Measurements from ENCODE around the gene TMEM18.

Gene TMEM18

GRCh38 chr2:633371-633770 lies 43.8 kb downstream of the TMEM18 start:
- DNase-seq, result no peak

- DNase-seq, result no peak
These were observed 44.7 kb downstream of the TMEM18 start for GRCh38 chr2:632471-632870.

GRCh38 chr2:631741-632140 lies 45.5 kb downstream of the TMEM18 start:
- no peak for DNase-seq

GRCh38 chr2:630451-631320 lies 46.5 kb downstream of the TMEM18 start:
- no peak for DNase-seq

GRCh38 chr2:629961-630360 lies 47.2 kb downstream of the TMEM18 start:
- no peak for DNase-seq

GRCh38 chr2:628651-629050 lies 48.6 kb downstream of the TMEM18 start:
- DNase-seq, result no peak

GRCh38 chr2:627926-628560 lies 49.2 kb downstream of the TMEM18 start:
- no peak for DNase-seq

- DNase-seq, result no peak
These were observed 49.9 kb downstream of the TMEM18 start for GRCh38 chr2:627340-627709.

GRCh38 chr2:626491-627339 lies 50.5 kb downstream of the TMEM18 start:
- peak; percentile 82 for DNase-seq

GRCh38 chr2:625415-626333 lies 51.5 kb downstream of the TMEM18 start:
- peak; percentile 72 for DNase-seq

- DNase-seq, result no peak
These were observed 52.5 kb downstream of the TMEM18 start for GRCh38 chr2:624551-625347.

- no peak for DNase-seq
These were observed 53.1 kb downstream of the TMEM18 start for GRCh38 chr2:624096-624495.

GRCh38 chr2:623130-623922 lies 53.9 kb downstream of the TMEM18 start:
- no peak for DNase-seq

- DNase-seq, result no peak
These were observed 54.8 kb downstream of the TMEM18 start for GRCh38 chr2:622357-622756.

- no peak for DNase-seq
These were observed 55.7 kb downstream of the TMEM18 start for GRCh38 chr2:621303-622099.

- DNase-seq, result no peak
These were observed 56.5 kb downstream of the TMEM18 start for GRCh38 chr2:620471-621302.

GRCh38 chr2:620004-620403 lies 57.2 kb downstream of the TMEM18 start:
- no peak for DNase-seq

GRCh38 chr2:618422-618990 lies 58.7 kb downstream of the TMEM18 start:
- no peak for DNase-seq

- DNase-seq, result no peak
These were observed 59.2 kb downstream of the TMEM18 start for GRCh38 chr2:618005-618404.
